B cell (primary cell): ENCODE results near the gene PHLDB2. TPM values are rescaled to one million over a fixed set of nuclear protein-coding genes. Genes with fewer than 3 reads are reported as not detected.

Experiments
- ATAC-seq: fragments of 200-7000 bp; cut with Tn5 transposase; one replicate; pipeline ENCODE4 v1.10.0; 2021; ENCODE audit warnings: low read depth, mild to moderate bottlenecking, moderate number of reproducible peaks, moderate library complexity
- CTCF ChIA-PET: fragments of 350-600 bp; sonication (Branson Sonifier 250); formaldehyde crosslinking; loops from one replicate; lab custom pipeline; 2021; ENCODE audit warnings: antibody characterized with exemption, inconsistent platforms; lab: Charles Lee
- POLR2A ChIA-PET: fragments of 350-600 bp; sonication (Branson Sonifier 250); formaldehyde crosslinking; loops from one replicate; lab custom pipeline; 2021; ENCODE audit warnings: antibody characterized with exemption; lab: Charles Lee
- DNase-seq: peaks from one replicate; pipeline ENCODE4 v3.0.0; 2013
- H2AFZ ChIP-seq: 2 replicates; pipeline ENCODE4 v1.6.1; 2012; ENCODE audit warnings: mild to moderate bottlenecking, low read depth, low read length; ENCODE audit not compliant: insufficient read depth, poor library complexity, severe bottlenecking
- H3K27ac ChIP-seq, 2 donors: 1 replicate in 1 of 2; 2 replicates in 1 of 2; pipeline ENCODE4 v1.5.1; 2012 to 2013; ENCODE audit warnings: low read length in 2 of 2, mild to moderate bottlenecking in 2 of 2, moderate library complexity in 1 of 2
- H3K27me3 ChIP-seq, 4 experiments: fragments of 200-600 bp in 1 of 4; sonication (generic) in 1 of 4; replicated peaks in 1 of 4; 1 replicate in 2 of 4; 2 replicates in 2 of 4; pipeline versions ENCODE4 v1.6.1 to v1.7.0; 2013 to 2016; ENCODE audit warnings: low read length in 3 of 4, mild to moderate bottlenecking in 2 of 4, mixed read lengths in 1 of 4, moderate library complexity in 1 of 4; ENCODE audit not compliant: insufficient read depth in 4 of 4, control insufficient read depth in 3 of 4; ENCODE audit errors: control extremely low read depth in 1 of 4
- H3K36me3 ChIP-seq, 2 experiments: replicated peaks in 1 of 2; 1 replicate in 1 of 2; 2 replicates in 1 of 2; pipeline versions ENCODE4 v1.6.1 to v1.7.1; 2013; ENCODE audit warnings: low read length in 1 of 2; ENCODE audit not compliant: insufficient read depth in 2 of 2, control insufficient read depth in 1 of 2; ENCODE audit errors: control extremely low read depth in 1 of 2, extremely low read depth in 1 of 2
- H3K4me1 ChIP-seq, 2 donors: fragments of 200-600 bp in 1 of 2; sonication (generic) in 1 of 2; 1 replicate in 1 of 2; 2 replicates in 1 of 2; pipeline versions ENCODE4 v1.5.1 to v1.6.1; 2013 to 2017; ENCODE audit warnings: low read length in 2 of 2; ENCODE audit not compliant: control insufficient read depth in 2 of 2, insufficient read depth in 2 of 2
- H3K4me2 ChIP-seq: replicated peaks from 2 replicates; pipeline ENCODE3; 2012; ENCODE audit warnings: mild to moderate bottlenecking, low read depth, low read length; ENCODE audit not compliant: poor library complexity, severe bottlenecking
- H3K4me3 ChIP-seq, 5 experiments: fragments of 200-600 bp in 1 of 5; sonication (generic) in 1 of 5; 1 replicate in 3 of 5; 2 replicates in 2 of 5; pipeline versions ENCODE4 v1.5.1 to v1.7.0; 2011 to 2016; ENCODE audit warnings: low read length in 4 of 5, mild to moderate bottlenecking in 4 of 5, low read depth in 2 of 5, control low read depth in 1 of 5, moderate library complexity in 1 of 5; ENCODE audit not compliant: insufficient read depth in 1 of 5; ENCODE audit errors: control extremely low read depth in 1 of 5, extremely low read depth in 1 of 5
- H3K79me2 ChIP-seq: fragments of 200-600 bp; sonication (generic); one replicate; pipeline ENCODE4 v1.6.0; 2016; ENCODE audit warnings: low read length; ENCODE audit not compliant: control insufficient read depth, insufficient read depth
- H3K9ac ChIP-seq: fragments of 200-600 bp; sonication (generic); 2 replicates; pipeline ENCODE4 v1.6.1; 2017; ENCODE audit warnings: mild to moderate bottlenecking, low read length, moderate library complexity
- H3K9me3 ChIP-seq, 3 donors: one replicate each; pipeline versions ENCODE4 v1.6.1 to v1.7.1; 2013; ENCODE audit warnings: low read length in 2 of 3; ENCODE audit not compliant: control insufficient read depth in 2 of 3, insufficient read depth in 1 of 3; ENCODE audit errors: control extremely low read depth in 1 of 3
- H4K20me1 ChIP-seq: 2 replicates; pipeline ENCODE4 v1.6.0; 2012; ENCODE audit warnings: mild to moderate bottlenecking, low read length; ENCODE audit not compliant: insufficient read depth, control insufficient read depth, poor library complexity, severe bottlenecking
- H3K27ac Mint-ChIP-seq: one replicate; pipeline ENCODE4 v1.8.0; 2021; ENCODE audit warnings: mixed read lengths
- H3K27me3 Mint-ChIP-seq: one replicate; pipeline ENCODE4 v1.8.0; 2021; ENCODE audit warnings: mixed read lengths
- H3K4me1 Mint-ChIP-seq: one replicate; pipeline ENCODE4 v1.8.0; 2021; ENCODE audit warnings: mixed read lengths
- H3K4me3 Mint-ChIP-seq: one replicate; pipeline ENCODE4 v1.8.0; 2021; ENCODE audit warnings: mixed read lengths
- H3K9me3 Mint-ChIP-seq: one replicate; pipeline ENCODE4 v1.8.0; 2022; ENCODE audit warnings: mixed read lengths; ENCODE audit not compliant: insufficient read depth
- EZH2 ChIP-seq: IDR thresholded peaks from 2 replicates; pipeline ENCODE4 v1.6.1; 2012; ENCODE audit warnings: borderline replicate concordance, low read depth, mild to moderate bottlenecking, moderate library complexity, low read length; ENCODE audit not compliant: insufficient read depth, poor library complexity, severe bottlenecking
- WGBS: methylation state at CpG from one replicate; pipeline ENCODE4 v1.1.5; 2013; ENCODE audit warnings: missing lambda C conversion rate; ENCODE audit not compliant: insufficient coverage; 5-methylcytosine and 5-hydroxymethylcytosine counted together
- intact Hi-C: fragments of 100-400 bp; cut with micrococcal nuclease; formaldehyde crosslinking; loops from one replicate; pipeline ENCODE4 v1.10.0; 2022
- polyA minus RNA-seq: library from RNA; depleted of rRNA, polyadenylated mRNA; stranded (reverse); fragments of >200 nt; gene quantifications from 2 replicates; pipeline ENCODE4 v1.2.3, GENCODE V29; 2012
- polyA plus RNA-seq: library from polyadenylated mRNA; depleted of rRNA; stranded (reverse); fragments of >200 nt; gene quantifications from 2 replicates; pipeline ENCODE4 v1.2.3, GENCODE V29; 2012
- total RNA-seq, 2 donors: library from RNA; stranded (reverse); fragments of 120-200 nt in 1 of 2; gene quantifications; 1 replicate in 1 of 2; 2 replicates in 1 of 2; pipeline versions ENCODE4 v1.2.3 to v1.2.4, GENCODE V29; 2013 to 2022
- TF ChIP-seq, protein P1 (sequence below): fragments of 200-600 bp; IDR thresholded peaks from one replicate; pipeline ENCODE4 v1.8.0; 2022; ENCODE audit warnings: antibody characterized with exemption, mild to moderate bottlenecking

The PHLDB2 gene
- total RNA-seq (5.9 and 6.3 TPM in 2 replicates), polyA plus RNA-seq (1.3 and 3.4 TPM in 2 replicates), polyA minus RNA-seq (3.9 and 10.0 TPM in 2 replicates)
- total RNA-seq (2013), result 8.7 TPM

DNA sequence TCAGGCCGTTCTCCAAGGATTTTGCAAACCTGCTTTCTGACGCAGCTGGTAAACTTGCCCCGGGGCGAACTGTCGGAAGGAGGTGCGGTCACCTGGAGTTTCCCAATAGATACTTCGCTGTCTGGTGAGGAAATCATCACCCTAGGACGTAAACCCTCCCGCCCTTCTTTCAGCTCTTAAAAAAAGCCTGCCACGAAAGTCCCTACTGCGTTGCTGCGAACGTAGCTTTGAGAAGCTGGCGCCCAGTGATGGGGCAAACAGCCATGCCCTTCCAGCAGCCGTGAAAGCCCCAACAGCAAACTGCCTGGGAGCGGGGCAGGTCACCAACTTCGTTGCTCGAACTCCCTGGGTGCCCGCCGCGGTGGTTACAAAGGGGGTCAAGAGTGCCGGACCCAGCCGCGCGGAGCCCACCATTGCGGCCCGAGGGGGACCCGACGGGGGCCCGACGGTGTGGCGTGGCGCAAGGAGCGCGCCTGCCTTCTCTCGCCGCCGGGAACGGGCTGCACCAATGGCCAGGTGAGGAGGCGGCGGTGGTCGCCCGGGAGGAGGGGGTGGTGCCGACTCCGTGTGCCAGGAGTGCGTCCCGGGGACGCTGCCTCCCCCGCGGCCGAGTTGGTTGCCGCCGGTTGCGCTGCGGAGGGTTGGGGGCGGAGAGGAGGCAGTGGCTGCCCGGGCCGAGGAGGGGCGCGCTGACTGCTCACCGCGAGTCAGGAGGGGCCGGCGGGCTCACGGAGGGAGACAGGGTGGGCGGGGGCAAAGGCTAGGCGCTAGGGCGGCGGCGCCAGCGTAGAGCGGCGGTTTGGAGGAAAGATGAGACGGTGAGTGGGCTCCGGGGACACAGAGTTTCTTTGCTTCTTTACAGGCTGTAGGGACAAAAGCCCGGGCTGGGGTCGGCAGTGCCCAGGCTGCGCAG, at the start of gene PHLDB2:
PHLDB2 (plus strand) TSS at position 205 of the 913 bp plus-strand sequence. CDS start 24,813 bp downstream, outside the sequence.
- peak within 1 kb of the TSS; percentile 81 for H3K9ac ChIP-seq
- Mint-ChIP-seq H3K27ac (peak within 1 kb of the TSS; percentile 80), H3K4me3 (peak within 1 kb of the TSS; percentile 93), H3K9me3 (no peaks in the 10 kb centered on the region), H3K4me1 (peaks cover 19% of the 10 kb centered on the region), H3K27me3 (peaks cover 22% of the 10 kb centered on the region)
- DNase-seq (peak; percentile 78), ATAC-seq (peak; percentile 78)
- H3K27me3 ChIP-seq, result peaks cover 0 to 14% (median 5%) of the 10 kb centered on the region in 4 experiments
- H3K4me1 ChIP-seq, result peaks cover 11 to 18% of the 10 kb centered on the region in 2 donors
- no peaks in the 10 kb centered on the region for H4K20me1 ChIP-seq
- H3K4me2 ChIP-seq, result peak within 1 kb of the TSS; percentile 95
- peaks cover 10% of the 10 kb centered on the region for H3K79me2 ChIP-seq
- TF ChIP-seq, protein P1, sequence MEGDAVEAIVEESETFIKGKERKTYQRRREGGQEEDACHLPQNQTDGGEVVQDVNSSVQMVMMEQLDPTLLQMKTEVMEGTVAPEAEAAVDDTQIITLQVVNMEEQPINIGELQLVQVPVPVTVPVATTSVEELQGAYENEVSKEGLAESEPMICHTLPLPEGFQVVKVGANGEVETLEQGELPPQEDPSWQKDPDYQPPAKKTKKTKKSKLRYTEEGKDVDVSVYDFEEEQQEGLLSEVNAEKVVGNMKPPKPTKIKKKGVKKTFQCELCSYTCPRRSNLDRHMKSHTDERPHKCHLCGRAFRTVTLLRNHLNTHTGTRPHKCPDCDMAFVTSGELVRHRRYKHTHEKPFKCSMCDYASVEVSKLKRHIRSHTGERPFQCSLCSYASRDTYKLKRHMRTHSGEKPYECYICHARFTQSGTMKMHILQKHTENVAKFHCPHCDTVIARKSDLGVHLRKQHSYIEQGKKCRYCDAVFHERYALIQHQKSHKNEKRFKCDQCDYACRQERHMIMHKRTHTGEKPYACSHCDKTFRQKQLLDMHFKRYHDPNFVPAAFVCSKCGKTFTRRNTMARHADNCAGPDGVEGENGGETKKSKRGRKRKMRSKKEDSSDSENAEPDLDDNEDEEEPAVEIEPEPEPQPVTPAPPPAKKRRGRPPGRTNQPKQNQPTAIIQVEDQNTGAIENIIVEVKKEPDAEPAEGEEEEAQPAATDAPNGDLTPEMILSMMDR, result no peak
- TF ChIP-seq EZH2, result no peak
- H2AFZ ChIP-seq, result peak within 1 kb of the TSS; percentile 88
- ChIA-PET POLR2A (interaction anchor here (0.6 to 1.0 kb wide), 2 partner anchors 120 to 313 kb away, joined by 3 to 4 read pairs; partner anchors contain the start of gene ABHD10), CTCF (interaction anchor here (1.0 to 4.9 kb wide), 13 partner anchors 8 to 192 kb away, joined by 3 to 65 read pairs (median 4); no protein-coding TSS in a partner anchor)
- WGBS, result under 1% methylated on average over 73 of the region's 78 CpGs
- H3K9me3 ChIP-seq, result no peaks in the 10 kb centered on the region
- H3K36me3 ChIP-seq, result no peaks in the 10 kb centered on the region
- intact Hi-C loops, result no loop called here
- peak within 1 kb of the TSS; percentile 78 to 90 (median 87) for H3K4me3 ChIP-seq
- H3K27ac ChIP-seq, result peak within 1 kb of the TSS; percentile 56 to 76

DNA sequence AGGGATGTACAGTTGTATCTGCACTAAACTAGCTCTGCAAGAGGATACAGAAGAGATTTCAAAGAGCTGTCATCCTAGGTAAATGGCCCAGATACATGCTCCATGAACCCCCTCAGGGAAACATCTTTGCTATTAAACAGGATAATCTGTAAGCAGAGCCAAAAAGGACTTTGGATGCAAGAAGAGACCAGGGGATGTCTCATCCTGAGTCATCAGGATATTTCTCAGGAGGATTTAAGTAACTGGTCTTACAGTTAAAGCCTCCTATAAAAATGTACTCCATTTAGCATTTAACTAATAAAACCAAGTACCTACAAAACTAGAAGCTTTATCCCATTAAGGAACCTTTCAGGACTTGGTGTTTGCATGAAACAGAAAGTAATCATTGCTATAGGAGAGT, 48.2 kb upstream of the PHLDB2 start:
- Mint-ChIP-seq H3K4me3 (no peak overlapping the region), H3K4me1 (no peaks in the 10 kb centered on the region)

More for the DNA sequence above, 48.2 kb upstream of the PHLDB2 start:
- Histone ChIP-seq H3K4me1 (no peaks in the 10 kb centered on the region), H2AFZ (no peak overlapping the region), H4K20me1 (no peaks in the 10 kb centered on the region), H3K9ac (no peak overlapping the region), H3K4me2 (no peak overlapping the region), H3K79me2 (no peaks in the 10 kb centered on the region), H3K27ac (no peak overlapping the region), H3K36me3 (no peaks in the 10 kb centered on the region), H3K27me3 (no peaks in the 10 kb centered on the region), H3K9me3 (peaks cover 0 to 4% (median 3%) of the 10 kb centered on the region in 3 donors), H3K4me3 (no peak overlapping the region)
- TF ChIP-seq, protein P1, result no peak
- TF ChIP-seq EZH2, result no peak
- ATAC-seq (no peak), DNase-seq (no peak)
- ChIA-PET POLR2A (no interaction called here), CTCF (no interaction called here)
- intact Hi-C loops, result no loop called here
- Mint-ChIP-seq H3K27me3 (peaks cover 10% of the 10 kb centered on the region), H3K27ac (no peak overlapping the region), H3K9me3 (no peaks in the 10 kb centered on the region)
